HL-60/S4 treated with retinoic acid at 250 ng/mL for 4 days and 3 days (cell line): Measurements from ENCODE around the gene APLF.

Source experiments
- in situ Hi-C: fragments of 300-500 bp; cut with MboI; formaldehyde crosslinking; loops from 2 replicates; pipeline ENCODE4 v1.7.0; 2022; ENCODE audit warnings: low sequenced_read_pairs

The APLF gene

GRCh38 chr2:68627615-68628014 is 160.2 kb downstream of the APLF start:
- in situ Hi-C loops: no loop called here
